ENCODE measurements around the gene ATP6V0E2.

Gene ATP6V0E2

GRCh38 chr7:149869867-149870266 lies 3.9 kb upstream of the ATP6V0E2 start:
- Histone ChIP-seq H4K20me1 (ENCODE audit: insufficient read depth, low read length) (no peaks in the 10 kb centered on the region), H3K27ac (ENCODE audit: low read length) (no peak overlapping the region; the same call in 1 of the 2 replicates), H3K4me2 (ENCODE audit: low read depth, low read length) (peak overlapping the region; percentile 12; the same call in 1 of the 2 replicates), H3K9me3 (replicated peaks; ENCODE audit: insufficient read depth, low read length) (no peaks in the 10 kb centered on the region), H3K27me3 (replicated peaks; ENCODE audit: insufficient read depth, low read length) (no peaks in the 10 kb centered on the region), H3K4me1 (ENCODE audit: low read length) (peaks cover 51% of the 10 kb centered on the region), H3K79me2 (ENCODE audit: low read length) (peaks cover 6% of the 10 kb centered on the region), H3K36me3 (replicated peaks; ENCODE audit: insufficient read depth, low read length) (no peaks in the 10 kb centered on the region), H3K9me2 (replicated peaks; ENCODE audit: insufficient read depth, low read length) (no peaks in the 10 kb centered on the region), H3K9ac (ENCODE audit: low read length) (no peak overlapping the region), H3F3A (ENCODE audit: insufficient read depth, low read length) (peaks cover 9% of the 10 kb centered on the region; the same call in 1 of the 2 replicates), H2AFZ (ENCODE audit: low read length) (0 out of 2 replicates have a peak overlapping the region, but pooled peaks have one; percentile 2), H3K4me3 (ENCODE audit: low read length) (no peak overlapping the region)
- no peak for TF ChIP-seq EZH2phosphoT487 (IDR thresholded peaks at IDR 0.05; ENCODE audit: low read length)
- no peak for TF ChIP-seq EZH2 (optimal IDR thresholded peaks at IDR 0.05; ENCODE audit: low read depth, low read length)
- no peak for TF ChIP-seq CTCF (IDR thresholded peaks at IDR 0.05; ENCODE audit: low read length)
- peak; percentile 40 for DNase-seq

- TF ChIP-seq EZH2phosphoT487 (IDR thresholded peaks at IDR 0.05; ENCODE audit: low read length) (no peak), CTCF (IDR thresholded peaks at IDR 0.05; ENCODE audit: low read length) (no peak), EZH2 (optimal IDR thresholded peaks at IDR 0.05; ENCODE audit: low read depth, low read length) (no peak)
- Histone ChIP-seq H3K4me3 (ENCODE audit: low read length) (no peak overlapping the region), H3K9me2 (replicated peaks; ENCODE audit: insufficient read depth, low read length) (no peaks in the 10 kb centered on the region), H3K9me3 (replicated peaks; ENCODE audit: insufficient read depth, low read length) (no peaks in the 10 kb centered on the region), H4K20me1 (ENCODE audit: insufficient read depth, low read length) (no peaks in the 10 kb centered on the region), H3K27ac (ENCODE audit: low read length) (no peak overlapping the region), H3K4me1 (ENCODE audit: low read length) (peaks cover 53% of the 10 kb centered on the region), H3K36me3 (replicated peaks; ENCODE audit: insufficient read depth, low read length) (no peaks in the 10 kb centered on the region), H3K4me2 (ENCODE audit: low read depth, low read length) (peak overlapping the region; percentile 12; the same call in 1 of the 2 replicates), H3F3A (ENCODE audit: insufficient read depth, low read length) (peaks cover 9% of the 10 kb centered on the region; the same call in 1 of the 2 replicates), H2AFZ (ENCODE audit: low read length) (0 out of 2 replicates have a peak overlapping the region, but pooled peaks have one; percentile 2), H3K79me2 (ENCODE audit: low read length) (peaks cover 9% of the 10 kb centered on the region), H3K27me3 (replicated peaks; ENCODE audit: insufficient read depth, low read length) (no peaks in the 10 kb centered on the region), H3K9ac (ENCODE audit: low read length) (no peak overlapping the region)
- DNase-seq = no peak
Measured at GRCh38 chr7:149870274-149870673, 3.5 kb upstream of the ATP6V0E2 start.

DNA sequence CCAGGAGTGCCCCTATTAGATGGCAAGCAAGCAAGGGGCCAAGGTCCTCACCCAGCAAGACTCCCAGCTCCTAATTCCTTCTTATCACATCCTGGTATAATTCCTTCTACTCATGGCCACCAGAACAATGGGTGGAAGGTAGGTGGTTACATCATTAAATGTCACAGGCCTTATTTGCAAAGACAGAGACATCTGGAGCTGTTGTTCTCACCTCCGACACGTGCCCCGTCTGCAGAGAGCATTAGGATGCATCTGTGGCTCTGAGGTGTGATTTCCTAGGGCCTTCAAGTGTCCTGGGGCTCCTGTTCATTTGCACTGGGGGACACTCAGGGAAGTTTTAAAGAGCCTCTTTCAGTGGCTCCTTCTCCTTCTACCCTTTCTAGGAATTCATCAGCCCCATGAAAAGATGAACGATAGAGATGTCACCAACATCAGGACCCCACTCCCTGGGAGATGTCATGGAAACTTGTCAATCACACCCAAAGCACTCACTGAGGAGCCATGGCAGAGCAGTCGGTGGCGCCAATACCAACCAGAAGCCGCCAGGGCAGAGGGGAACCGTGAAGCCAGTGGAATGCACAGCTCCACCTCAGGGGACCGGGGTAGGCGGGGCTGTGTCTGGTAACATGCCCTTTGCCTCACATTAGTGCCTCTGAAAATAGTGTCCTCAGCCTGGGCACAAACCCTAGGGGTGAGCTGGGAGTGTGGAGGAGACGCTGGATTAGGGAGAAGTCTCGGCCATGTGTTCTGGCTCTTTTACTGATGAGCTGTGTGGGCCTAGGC lies 2.9 kb upstream of the ATP6V0E2 start:
- Histone ChIP-seq H3F3A (ENCODE audit: insufficient read depth, low read length) (peaks cover 9% of the 10 kb centered on the region; the same call in 1 of the 2 replicates), H3K4me2 (ENCODE audit: low read depth, low read length) (no peak overlapping the region), H3K4me3 (ENCODE audit: low read length) (no peak overlapping the region), H3K27ac (ENCODE audit: low read length) (no peak overlapping the region), H3K4me1 (ENCODE audit: low read length) (peaks cover 50% of the 10 kb centered on the region), H4K20me1 (ENCODE audit: insufficient read depth, low read length) (no peaks in the 10 kb centered on the region), H3K27me3 (replicated peaks; ENCODE audit: insufficient read depth, low read length) (no peaks in the 10 kb centered on the region), H3K36me3 (replicated peaks; ENCODE audit: insufficient read depth, low read length) (no peaks in the 10 kb centered on the region), H2AFZ (ENCODE audit: low read length) (no peak overlapping the region), H3K79me2 (ENCODE audit: low read length) (peaks cover 15% of the 10 kb centered on the region), H3K9me3 (replicated peaks; ENCODE audit: insufficient read depth, low read length) (no peaks in the 10 kb centered on the region), H3K9ac (ENCODE audit: low read length) (no peak overlapping the region), H3K9me2 (replicated peaks; ENCODE audit: insufficient read depth, low read length) (no peaks in the 10 kb centered on the region)
- no peak for TF ChIP-seq EZH2phosphoT487 (IDR thresholded peaks at IDR 0.05; ENCODE audit: low read length)
- TF ChIP-seq CTCF (IDR thresholded peaks at IDR 0.05; ENCODE audit: low read length) = no peak
- DNase-seq = no peak

Measured in MM.1S (cell line).